Neural crest cell (in vitro differentiated cells): ENCODE results near the gene ANK3. TPM values are rescaled to one million over a fixed set of nuclear protein-coding genes. Genes with fewer than 3 reads are reported as not detected.

Experiments used
- DNase-seq: peaks from one replicate; pipeline ENCODE4 v3.0.0; 2021; ENCODE audit warnings: low read depth, mixed read lengths, low spot score
- H3K27ac Mint-ChIP-seq: one replicate; pipeline ENCODE4 v1.8.0; 2021; ENCODE audit warnings: mild to moderate bottlenecking, mixed read lengths; ENCODE audit not compliant: unreplicated experiment
- H3K27me3 Mint-ChIP-seq: 2 replicates; pipeline ENCODE4 v1.8.0; 2021; ENCODE audit warnings: low read depth, mild to moderate bottlenecking, mixed read lengths
- H3K36me3 Mint-ChIP-seq: 2 replicates; pipeline ENCODE4 v1.8.0; 2021; ENCODE audit warnings: low read depth, mild to moderate bottlenecking, mixed read lengths
- H3K4me1 Mint-ChIP-seq: 2 replicates; pipeline ENCODE4 v1.8.0; 2021; ENCODE audit warnings: mixed read lengths
- H3K4me3 Mint-ChIP-seq: one replicate; pipeline ENCODE4 v1.8.0; 2021; ENCODE audit warnings: mild to moderate bottlenecking, mixed read lengths
- H3K9me3 Mint-ChIP-seq: 2 replicates; pipeline ENCODE4 v1.8.0; 2021; ENCODE audit warnings: mixed read lengths
- CTCF ChIP-seq: fragments of 200-600 bp; sonication (generic); conservative IDR thresholded peaks from 2 replicates; pipeline ENCODE4 v1.5.0; 2021; ENCODE audit warnings: antibody characterized with exemption, mild to moderate bottlenecking
- total RNA-seq: library from RNA; stranded (reverse); gene quantifications from 2 replicates; pipeline ENCODE4 v1.2.1, GENCODE V29; 2021

The ANK3 gene
- total RNA-seq, 1 donor from 2014 or later, result 45.2 TPM

GRCh38 chr10:60290558-60290957 is 99.1 kb downstream of the ANK3 start:
- H3K9me3 Mint-ChIP-seq, result no peaks in the 10 kb centered on the region
- H3K4me1 Mint-ChIP-seq, result no peaks in the 10 kb centered on the region
- H3K4me3 Mint-ChIP-seq, result no peak overlapping the region
- no peaks in the 10 kb centered on the region for H3K36me3 Mint-ChIP-seq
- TF ChIP-seq CTCF, result no peak
- DNase-seq, result no peak
- no peak overlapping the region for H3K27ac Mint-ChIP-seq
- H3K27me3 Mint-ChIP-seq, result no peaks in the 10 kb centered on the region

GRCh38 chr10:60289800-60290199 is 99.9 kb downstream of the ANK3 start:
- Mint-ChIP-seq H3K4me1 (no peaks in the 10 kb centered on the region), H3K27me3 (no peaks in the 10 kb centered on the region), H3K4me3 (no peak overlapping the region), H3K36me3 (no peaks in the 10 kb centered on the region), H3K9me3 (no peaks in the 10 kb centered on the region), H3K27ac (no peak overlapping the region)
- TF ChIP-seq CTCF, result no peak
- DNase-seq, result no peak

- no peaks in the 10 kb centered on the region for H3K9me3 Mint-ChIP-seq
- no peaks in the 10 kb centered on the region for H3K4me1 Mint-ChIP-seq
- H3K36me3 Mint-ChIP-seq, result no peaks in the 10 kb centered on the region
- no peak for TF ChIP-seq CTCF
- H3K4me3 Mint-ChIP-seq, result no peak overlapping the region
- H3K27ac Mint-ChIP-seq, result peak overlapping the region; percentile 28
- DNase-seq, result no peak
- H3K27me3 Mint-ChIP-seq, result no peaks in the 10 kb centered on the region
Observed at GRCh38 chr10:60288256-60288655, 101.4 kb downstream of the ANK3 start.

GRCh38 chr10:60286559-60286958 is 103.1 kb downstream of the ANK3 start:
- no peak overlapping the region for H3K4me3 Mint-ChIP-seq
- no peak for TF ChIP-seq CTCF

GRCh38 chr10:60283397-60283796 is 106.3 kb downstream of the ANK3 start:
- no peak for TF ChIP-seq CTCF
- Mint-ChIP-seq H3K9me3 (no peaks in the 10 kb centered on the region), H3K4me3 (no peak overlapping the region), H3K27ac (no peak overlapping the region), H3K4me1 (peaks cover 8% of the 10 kb centered on the region), H3K36me3 (no peaks in the 10 kb centered on the region), H3K27me3 (no peaks in the 10 kb centered on the region)
- no peak for DNase-seq

More at GRCh38 chr10:60286559-60286958, 103.1 kb downstream of the ANK3 start:
- Mint-ChIP-seq H3K27ac (no peak overlapping the region), H3K9me3 (no peaks in the 10 kb centered on the region), H3K27me3 (no peaks in the 10 kb centered on the region), H3K4me1 (peaks cover 4% of the 10 kb centered on the region), H3K36me3 (no peaks in the 10 kb centered on the region)
- DNase-seq, result no peak
